Activated naive CD8-positive, alpha-beta T cell treated with anti-CD3 and anti-CD28 coated beads, Interleukin-2, amount 50 U/mL, for 16 hours (primary cell): ENCODE measurements around the gene PRMT1.
"Not testable (repeated sequence)": the region's sequence is repeated elsewhere in the genome, so short reads cannot be mapped to it uniquely, and the experiment has no call there.

Experiments
- DNase-seq: peaks from one replicate; pipeline ENCODE4 v3.0.0-alpha.2; 2020; ENCODE audit warnings: low read depth, low spot score

Gene PRMT1

DNA sequence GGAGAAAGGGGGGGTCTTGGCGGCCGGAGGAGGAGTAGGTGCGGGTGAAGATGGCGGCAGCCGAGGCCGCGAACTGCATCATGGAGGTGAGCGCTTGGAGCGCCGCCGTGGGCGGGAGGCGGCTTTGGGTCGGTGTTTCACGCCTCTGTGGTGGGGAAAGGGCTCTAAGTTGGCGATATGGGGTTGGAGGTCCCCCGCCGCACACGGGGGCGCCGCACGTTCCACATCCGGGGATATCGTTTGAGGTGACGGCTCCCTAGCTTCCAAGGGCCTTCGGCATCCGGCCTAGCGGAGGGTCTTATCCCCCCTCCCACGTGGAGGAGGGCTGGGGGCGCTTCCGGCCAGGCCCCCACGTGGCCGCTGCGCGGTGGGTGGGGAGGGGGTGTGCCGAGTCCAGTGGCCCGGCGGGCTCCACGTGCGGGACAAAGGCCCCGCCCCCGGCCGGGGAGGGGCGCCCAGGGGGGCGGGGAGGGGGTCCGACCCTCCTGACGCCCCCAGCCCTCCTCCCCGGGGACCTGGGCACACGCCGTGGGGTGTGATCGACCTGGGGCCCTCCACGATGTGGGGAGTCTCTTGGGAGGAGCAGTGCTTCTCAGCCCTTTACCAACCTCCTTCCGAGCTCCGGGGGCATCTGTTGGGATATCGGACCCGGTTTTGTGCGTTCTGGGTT is at the start of gene PRMT1:
Gene PRMT1 (plus strand): TSS at position 41 of the 670 bp plus-strand sequence. CDS start 10 bp downstream, at position 51.
- no peak for DNase-seq

DNA sequence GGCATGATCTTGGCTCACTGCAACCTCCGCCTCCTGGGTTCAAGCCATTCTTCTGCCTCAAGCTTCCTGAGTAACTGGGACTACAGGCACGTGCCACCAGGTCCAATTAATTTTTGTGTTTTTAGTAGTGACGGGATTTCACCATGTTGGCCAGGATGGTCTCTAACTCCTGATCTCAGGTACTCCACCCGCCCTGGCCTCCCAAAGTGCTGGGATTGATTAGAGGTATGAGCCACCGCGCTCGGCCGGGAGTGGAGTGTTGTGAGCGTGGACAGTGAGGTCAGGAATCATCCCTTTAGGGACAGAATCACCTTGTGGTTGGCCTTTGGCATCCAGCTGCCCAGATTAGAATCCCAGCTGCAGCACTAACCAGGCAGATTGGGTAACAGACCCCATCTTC is 47.4 kb upstream of the PRMT1 start:
- no peak for DNase-seq

DNA sequence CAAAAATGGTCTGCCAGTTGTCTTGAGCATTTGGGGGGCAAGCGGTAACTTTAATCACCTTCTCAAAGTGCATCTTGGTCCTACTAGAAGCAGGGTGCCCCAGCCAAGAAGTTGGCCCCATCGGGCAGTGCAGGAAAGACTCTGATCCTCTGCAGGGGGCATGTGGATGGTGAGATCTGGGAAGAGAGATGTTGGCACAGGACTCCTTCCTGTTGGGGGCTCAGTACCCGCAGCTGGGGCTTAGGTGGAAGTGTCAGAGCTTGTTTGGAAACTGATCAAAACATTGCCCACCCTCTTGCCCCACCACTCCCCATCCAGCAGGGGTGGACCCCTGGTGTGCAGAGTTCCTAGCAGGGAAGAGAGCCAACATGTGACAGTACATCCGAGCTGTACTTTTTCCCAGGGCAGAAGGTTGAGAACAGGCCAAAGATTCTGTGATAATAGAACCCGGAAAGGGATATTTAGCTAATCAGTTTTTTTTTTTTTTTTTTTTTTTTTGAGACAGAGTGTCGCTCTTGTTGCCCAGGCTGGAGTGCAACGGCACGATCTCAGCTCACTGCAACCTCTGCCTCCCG is 46.0 kb upstream of the PRMT1 start:
- DNase-seq = no peak

DNA sequence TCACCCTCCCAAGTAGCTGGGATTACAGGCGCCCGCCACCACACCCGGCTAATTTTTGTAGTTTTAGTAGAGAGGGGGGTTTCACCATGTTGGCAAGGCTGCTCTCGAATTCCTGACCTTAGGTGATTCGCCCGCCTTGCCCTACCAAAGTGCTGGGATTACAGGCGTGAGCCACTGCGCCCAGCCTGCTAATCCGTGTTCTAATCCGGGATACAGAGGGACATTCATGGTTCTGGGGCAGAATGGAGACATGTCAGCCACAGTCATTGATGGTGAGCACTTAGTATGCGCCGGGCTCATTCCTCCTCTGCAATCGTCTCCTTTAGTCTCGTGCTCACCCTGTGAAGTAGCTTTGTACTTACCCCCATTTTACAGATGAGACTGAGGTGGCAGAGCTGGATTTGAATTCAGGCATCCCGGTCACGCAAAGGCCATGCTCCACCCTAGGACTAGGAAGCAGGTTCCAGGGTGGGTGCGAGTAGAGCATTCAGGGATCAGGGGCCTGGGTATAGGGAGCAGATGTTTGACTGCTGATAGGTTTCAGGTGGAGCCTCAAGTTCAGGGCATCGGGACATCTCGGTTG is 45.4 kb upstream of the PRMT1 start:
- no peak for DNase-seq

DNA sequence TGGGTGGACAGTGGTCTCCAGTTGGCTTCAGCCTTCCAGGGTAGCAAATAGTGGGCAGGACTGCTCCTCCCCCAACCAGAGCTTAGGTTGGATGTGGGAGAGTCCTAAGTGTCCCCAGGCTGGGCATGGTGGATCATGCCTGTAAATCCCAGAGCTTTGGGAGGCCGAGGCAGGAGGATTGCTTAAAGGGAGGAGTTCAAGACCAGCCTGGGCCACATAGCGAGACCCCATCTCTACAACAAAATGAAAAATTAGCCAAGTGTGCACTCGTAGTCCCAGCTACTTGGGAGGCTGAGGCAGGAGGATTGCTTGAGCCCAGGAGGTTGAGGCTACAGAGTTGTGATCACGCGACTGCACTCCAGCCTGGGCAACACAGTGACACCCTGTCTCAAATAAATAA is 44.5 kb upstream of the PRMT1 start:
- DNase-seq = no peak

DNA sequence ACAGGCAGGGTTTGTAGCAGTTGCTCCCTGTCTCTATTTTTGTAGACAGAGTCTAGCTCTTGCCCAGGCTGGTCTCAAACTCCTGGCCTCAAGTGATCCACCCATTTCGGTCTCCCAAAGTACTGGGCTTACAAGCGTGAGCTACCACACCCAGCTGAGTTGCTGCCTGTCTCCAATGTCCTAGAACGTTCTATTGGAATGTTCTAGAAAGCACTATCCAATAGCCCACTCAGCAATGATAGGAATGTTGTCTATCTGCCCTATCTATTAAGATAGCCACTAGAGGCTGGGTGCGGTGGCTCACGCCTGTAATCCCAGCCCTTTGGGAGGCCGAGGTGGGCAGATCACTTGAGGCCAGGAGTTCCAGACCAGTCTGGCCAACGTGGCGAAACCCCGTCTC is 43.8 kb upstream of the PRMT1 start:
- DNase-seq = not testable (repeated sequence)

DNA sequence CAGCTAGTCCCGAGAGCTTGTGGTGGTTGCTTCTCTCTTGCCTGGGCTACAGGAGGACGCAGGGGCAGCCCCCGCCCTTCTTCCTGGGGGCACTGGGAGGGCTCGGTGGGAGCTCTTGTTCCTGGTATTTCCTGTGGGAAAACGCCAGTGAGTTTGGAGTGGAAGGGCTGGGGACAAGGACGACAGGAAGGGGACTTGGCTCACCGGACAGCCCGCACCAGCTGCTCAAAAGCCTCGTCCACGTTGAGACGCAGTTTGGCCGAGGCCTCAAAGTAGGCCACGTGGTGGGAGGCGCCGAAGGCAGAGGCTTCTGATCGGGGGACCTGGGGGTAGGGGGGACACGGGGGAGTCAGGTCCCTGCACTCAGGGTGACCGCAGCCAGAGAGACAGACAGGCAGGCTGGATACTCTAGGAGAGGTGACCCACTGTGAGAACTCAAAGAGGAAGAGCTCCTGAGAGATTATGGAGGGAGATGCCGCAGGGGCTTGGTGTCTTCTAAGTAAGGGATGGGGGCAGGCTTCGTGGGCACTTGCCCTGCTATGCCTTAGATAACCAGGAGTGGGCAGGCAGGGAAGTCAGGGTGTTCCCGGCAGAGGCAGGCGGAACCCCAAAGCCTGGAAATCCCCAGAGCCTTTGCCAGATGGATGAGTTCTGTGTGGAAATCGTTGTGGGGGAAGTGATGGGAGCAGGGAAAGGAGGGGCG is 41.4 kb upstream of the PRMT1 start:
- no peak for DNase-seq

DNA sequence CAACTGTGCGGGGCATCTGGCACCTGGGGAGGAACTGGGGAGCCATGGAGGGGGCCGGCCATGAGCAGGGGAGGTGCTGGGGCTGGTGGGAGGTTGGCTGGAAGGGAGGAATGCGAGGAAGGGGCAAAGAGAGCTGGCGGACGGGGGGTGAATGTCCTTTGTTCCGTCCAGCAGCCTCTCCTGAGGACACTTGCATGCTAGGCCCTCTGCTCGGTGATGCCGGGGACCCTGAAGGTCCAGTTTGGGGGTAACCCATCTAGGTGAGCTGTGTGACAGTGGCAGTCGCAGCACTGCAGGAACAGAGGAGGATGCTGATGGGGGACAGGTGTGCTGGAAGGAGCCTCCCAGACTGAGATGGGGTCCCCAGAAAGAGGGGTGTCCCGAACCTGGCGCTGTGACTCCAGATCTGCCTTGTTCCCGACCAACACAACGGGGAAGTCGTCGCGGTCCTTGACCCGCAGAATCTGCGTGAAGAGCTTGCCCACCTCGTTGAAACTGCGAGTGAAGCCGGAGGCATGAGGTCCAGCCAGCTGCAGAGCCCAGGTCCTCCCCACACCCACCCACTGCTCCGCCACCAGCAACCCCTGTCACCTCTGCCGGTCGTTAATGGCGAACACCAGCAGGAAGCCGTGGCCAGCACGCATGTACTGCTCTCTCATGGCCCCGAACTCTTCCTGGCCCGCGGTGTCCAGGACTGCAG is 40.7 kb upstream of the PRMT1 start:
- DNase-seq = no peak

DNA sequence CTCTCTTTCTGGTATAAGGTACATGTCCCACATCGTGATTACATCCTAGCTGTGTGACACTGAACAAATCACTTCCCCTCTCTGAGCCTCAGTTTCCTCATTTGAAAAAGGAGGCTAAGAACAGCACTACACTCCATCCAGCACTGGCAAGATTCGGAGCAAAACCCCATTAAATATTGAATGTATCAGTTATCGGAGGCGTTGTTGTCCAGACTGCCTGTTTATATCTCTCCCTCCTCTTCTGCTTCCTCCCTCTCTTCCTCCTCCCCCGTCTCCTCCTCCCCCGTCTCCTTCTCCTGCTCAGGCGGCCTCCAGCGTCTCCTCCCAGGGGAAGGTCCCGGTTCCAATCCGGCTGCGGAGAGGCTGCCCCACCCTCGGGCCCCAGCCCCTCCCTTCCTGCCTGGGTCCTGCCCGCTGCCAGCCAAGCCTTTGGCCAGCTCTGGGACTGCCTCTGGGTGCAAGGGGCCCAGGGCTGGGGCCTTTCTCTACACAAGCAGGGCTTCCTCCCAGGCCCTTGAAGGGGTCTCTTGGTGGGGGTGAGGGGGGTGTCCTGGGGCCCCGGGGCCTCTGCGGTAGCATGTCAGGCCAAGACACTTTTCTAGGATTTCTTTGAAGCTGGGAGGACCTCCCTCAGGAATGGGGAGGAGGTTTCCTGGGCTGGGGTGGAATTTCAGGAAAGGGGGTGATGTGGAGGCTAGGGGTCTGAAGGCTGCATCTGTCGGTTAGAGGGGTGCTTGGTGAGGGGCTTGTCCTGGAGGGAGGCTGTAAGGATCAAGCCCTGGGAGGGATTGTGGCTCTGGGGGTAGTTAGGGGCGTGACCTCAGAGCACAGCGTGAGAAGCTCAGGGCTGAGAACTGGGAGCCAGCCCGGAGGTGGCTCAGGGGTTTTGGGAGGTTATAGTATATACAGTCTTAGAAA is 39.0 kb upstream of the PRMT1 start:
- no peak for DNase-seq

DNA sequence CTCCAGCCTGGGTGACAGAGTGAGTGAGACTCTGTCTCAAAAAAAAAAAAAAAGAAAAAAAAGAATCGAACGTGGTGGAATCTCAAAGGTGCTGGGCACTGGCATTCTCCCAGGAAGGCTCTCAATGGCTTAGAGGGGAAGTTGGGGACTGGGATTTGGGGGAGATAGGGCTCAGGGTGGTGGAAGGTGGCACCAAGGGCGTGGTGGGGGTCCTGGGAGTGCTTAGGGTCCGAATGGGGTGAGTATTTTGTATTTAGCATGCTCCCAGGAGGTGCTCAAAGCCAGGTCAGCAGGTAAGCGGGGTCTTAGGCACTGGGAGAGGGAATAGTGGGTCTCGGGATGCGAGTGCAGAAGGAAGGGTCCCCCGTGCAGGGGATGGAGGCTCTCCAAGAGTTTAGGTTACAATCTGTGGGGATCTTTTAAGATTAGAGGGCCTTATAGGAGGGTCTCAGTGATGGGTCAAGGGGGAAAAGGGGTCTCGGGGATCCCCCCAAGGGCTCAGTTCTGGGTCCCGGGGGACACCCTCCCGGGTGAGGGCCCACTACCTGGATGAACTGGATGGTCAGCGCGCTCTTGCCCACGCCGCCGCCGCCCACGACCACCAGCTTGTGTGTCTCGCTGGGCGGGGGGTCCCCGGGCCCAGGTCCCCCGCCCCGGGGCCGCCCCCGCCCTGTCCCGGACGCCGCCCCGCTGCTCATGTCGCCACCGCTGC is 37.5 kb upstream of the PRMT1 start:
- no peak for DNase-seq

DNA sequence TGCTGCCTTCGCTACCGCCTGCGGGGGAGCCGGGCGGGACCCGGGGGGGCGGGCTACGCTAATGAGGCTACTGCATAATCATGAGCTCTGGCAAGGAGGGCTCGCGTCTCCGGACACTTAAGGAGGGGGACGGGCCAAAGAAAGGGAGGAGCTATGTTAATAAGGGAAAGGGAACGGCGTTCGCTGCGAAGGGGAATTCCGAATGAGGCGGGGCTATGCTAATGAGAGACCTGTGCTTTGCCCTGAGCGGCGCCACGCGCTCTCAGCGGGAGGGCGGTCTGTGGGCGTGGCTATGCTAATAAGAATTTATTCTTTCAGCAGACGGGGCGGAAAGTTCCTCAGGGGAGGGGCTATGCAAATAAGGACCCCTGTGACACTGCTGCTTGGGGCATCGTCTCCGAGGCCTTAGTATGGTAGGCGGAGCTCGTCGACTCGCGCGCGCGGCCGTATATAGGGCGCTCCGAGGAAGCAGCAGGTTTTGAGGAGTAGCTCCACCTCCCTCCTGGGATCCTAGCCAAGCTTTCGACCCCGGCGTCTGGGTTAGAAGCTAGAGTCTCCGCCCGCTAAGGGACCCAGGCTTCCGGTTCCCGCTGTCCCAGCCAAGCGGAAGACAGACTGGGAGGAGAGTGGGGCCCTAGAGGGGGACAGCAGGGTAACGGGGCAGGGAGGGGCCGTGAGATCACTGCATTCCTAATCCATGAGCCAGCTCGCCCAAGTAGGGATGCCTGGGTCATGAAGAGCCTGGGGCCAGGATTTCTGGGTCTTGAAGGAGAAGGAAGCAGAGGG is 36.8 kb upstream of the PRMT1 start, which contains the start of gene RRAS:
Gene RRAS (minus strand): TSS at position 31 of the 786 bp plus-strand sequence. CDS start 45 bp downstream, outside the sequence.
- peak; percentile 100 for DNase-seq

DNA sequence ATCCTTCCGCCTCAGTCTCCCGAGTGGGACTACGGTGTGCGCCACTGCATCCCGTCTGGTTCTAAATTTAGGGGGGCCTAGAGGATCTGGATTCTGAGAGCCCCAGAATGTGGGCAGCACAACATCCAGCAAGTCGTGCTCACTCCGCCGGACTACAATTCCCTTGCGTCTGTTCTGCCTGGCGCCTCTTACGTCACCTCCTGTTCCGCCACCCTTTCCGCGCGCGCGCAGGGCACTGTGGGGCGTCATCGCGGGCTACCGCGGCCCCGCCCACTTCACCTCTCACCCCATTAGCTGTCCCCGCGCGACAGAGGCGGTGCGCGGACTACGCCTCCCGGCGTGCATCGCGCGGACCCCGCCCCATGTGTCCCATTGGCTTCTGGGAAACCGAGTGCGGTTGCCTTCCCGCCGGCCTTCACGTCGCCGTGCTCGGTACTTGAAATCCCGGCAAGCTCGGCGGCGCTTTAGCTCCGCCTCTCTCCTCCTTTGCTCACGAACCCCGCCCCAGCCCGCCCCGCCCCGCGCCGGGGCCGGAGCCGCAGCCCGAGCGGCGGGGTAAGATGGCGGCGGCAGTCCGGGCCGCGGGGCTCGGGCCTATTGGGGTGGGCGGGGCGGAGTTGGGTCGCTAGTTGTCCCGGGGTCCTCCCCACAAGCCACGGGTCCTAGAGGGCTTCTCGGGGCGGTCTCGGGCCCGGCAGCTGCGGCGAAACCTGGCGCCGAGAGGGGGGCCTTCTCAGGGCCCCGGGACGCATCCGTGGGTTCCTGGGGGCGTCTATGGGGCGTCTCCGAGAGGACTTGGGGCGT is 35.2 kb upstream of the PRMT1 start, which contains the start of gene SCAF1:
Gene SCAF1 (plus strand): TSS at position 522 of the 804 bp plus-strand sequence. CDS start 2,818 bp downstream, outside the sequence.
- DNase-seq = peak; percentile 97

DNA sequence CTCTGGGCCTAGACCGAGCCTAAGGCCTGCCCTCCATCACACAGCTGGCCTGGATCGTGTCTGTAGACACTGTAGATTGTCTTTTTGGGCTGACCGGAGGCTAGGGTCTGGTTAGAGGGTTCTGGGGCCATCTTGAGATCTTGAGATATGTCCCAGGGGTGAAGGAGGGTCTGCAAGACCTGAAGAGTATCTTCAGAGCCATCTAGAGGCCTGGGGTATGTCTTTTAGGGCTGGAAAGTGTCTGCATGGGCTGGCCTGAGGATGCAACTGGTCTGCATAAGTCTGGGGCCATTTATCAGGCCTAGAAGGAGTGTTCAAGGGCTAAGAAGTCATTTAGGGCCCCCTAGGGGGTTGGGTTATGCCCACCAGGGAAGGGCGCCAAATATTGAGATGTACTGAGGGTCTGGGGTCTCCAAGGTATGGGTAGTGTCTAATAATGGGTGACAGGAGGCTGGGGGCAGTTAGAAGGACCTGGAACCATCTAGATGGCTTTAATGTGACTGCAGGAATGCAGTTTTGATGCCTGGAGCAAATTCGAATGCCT is 34.5 kb upstream of the PRMT1 start:
- DNase-seq = no peak

DNA sequence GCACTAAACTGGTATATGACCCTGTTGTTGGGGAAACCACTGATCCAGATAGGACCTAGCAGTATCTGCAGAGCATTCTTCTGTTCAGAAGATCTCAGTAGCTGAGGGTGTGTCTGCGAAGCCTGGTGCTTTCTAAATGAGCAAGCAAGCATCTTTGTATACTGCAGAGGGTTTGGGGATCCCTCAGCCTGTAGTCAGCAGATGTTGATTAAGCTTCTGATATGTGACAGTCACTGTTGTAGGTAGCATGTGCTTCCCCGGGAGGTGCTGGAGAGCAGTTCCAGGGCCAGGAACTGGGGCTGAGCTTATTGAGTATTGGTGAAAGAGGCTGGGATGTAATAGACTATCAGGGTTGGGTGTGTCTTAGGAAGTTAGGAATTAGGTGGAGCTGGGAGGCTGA is 33.6 kb upstream of the PRMT1 start:
- DNase-seq = no peak

DNA sequence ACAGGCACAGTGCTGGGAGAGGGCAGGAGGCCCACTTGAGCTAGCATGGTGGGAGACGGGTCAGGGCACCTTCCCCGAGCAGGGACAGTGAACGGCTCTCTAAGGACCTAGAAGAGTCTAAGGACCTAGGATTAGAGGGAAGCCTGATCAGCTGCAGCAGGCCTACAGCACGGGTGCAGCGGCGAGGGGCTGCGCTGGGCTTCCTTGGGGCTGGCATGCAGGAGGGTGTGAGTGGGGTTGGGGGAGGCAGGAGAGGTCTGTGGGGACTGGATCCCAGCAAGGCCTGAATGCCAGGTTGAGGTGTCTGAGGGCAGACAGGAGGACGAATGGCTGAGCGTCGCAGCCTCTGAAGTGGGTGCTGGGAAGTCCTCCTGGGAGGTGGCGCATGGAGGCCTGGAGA is 31.5 kb upstream of the PRMT1 start:
- no peak for DNase-seq

DNA sequence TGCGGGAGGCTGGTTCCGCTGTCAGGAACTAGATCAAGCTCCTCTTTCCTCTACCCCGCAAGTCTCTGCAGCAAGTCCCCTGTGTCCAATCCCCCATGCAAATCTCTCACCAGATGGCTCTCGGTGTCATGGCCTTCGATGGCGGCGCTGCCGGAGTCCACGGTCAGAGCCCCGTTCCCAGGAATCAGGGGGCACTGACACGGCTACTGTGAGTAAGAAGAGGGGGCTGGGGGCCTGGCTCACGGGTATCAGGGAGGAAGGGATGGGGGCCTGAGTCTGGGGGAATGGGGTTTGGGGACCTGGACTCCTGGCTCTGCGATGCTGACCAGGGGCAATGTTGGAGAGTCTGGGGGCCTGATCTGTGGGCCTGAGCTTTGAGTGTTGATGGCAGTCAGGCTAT is 31.1 kb upstream of the PRMT1 start:
- no peak for DNase-seq

DNA sequence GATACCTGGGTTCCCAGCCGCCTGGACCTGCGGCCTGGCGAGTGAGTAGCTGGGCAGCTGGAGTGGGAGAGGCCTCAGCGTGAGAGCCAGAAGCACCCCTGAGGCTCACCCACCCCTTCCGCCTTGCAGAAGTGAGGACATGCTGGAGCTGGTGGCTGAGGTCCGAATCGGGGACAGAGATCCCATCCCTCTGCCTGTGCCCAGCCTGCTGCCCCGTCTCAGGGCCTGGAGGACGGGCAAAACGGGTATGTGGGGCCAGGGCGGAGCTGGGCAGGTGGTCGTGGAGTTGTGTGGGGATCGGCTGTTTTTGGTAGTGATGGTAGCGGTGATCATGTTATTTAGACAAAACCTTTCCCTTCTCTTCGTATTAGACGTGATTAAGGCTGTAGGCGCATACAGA is 30.5 kb upstream of the PRMT1 start:
- DNase-seq = no peak
